DMS53 (cell line): ENCODE measurements around the gene MEGF9.

Experiments
- DNase-seq: peaks from one replicate; lab custom pipeline; 2025; lab: John Stamatoyannopoulos, UW

Gene MEGF9

GRCh38 chr9:120730654-120731514 lies 16.6 kb upstream of the MEGF9 start:
- DNase-seq = peak; percentile 93

DNA sequence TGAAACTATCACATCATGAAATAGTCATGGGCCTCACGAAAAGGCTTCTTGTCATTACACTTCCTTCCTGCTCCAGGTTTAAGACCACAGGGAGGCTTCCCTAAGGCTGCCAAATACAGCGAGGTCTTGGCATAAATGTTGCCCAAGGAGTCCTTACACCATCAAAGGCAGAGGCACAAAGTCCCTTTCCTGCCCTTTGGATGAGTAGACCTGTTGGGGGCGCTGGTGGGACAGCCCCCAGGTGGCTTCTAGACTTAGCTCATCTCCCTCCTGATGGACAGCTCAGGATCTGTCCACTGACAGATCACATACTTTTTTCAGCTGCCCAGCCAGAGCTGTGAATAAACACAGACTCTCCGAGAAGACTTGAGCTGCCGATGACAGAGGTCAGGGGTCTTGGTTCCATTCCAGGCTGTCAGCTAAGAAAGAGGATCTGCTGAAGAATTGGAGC lies 15.5 kb upstream of the MEGF9 start:
- DNase-seq = peak; percentile 54

DNA sequence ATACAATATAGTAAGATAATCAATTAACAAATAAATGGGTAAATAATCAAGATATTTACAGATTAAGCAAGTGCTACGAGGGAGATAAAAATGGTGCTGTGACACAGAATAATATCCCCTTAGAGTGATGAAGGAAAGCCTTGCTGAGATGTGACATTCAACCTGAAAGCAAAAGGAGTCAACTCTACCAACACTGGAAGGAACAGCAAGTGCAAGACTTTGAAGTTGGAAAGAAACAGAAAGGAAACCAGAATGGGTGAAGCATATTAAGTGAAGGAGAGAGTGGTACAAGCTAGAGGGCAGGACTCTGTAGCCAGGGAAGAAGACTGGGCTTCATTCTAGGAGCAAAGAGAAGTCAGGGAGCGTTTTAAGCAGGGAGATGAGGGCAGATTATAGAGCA lies 12.2 kb upstream of the MEGF9 start:
- no peak for DNase-seq

GRCh38 chr9:120725907-120726306 lies 11.6 kb upstream of the MEGF9 start:
- no peak for DNase-seq

DNA sequence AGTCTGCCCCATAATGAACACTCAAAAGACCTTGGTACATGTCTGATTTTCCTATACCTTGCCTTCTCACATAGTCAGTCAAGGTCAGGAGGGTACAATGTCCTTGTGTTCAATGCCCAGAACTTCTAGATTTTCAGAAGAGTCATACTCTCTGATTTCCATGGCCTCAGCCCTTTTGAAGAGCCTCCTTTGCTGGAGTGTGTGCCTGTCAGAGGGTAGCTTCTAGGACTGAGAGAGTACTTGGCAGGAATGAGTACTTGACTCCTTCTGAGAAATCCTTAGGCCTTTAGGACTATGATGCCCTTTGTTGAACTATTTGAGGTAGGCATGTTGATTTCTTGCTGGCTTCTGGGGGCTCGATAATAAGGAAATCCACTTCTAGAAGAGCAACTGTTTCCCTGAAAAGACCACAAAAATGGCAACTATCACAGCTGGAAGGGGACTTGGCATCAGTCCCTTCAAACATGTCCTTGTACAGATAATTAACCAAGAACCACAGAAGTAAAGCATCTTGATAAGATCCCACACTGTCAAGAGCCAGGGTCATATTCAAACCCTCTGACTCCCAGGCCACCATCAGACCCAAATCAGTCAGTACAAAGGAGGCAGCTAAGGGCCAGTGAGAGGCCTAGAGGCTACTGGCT lies 10.6 kb upstream of the MEGF9 start:
- DNase-seq = no peak

GRCh38 chr9:120723565-120723964 lies 9.3 kb upstream of the MEGF9 start:
- no peak for DNase-seq

GRCh38 chr9:120720404-120720803 lies 6.1 kb upstream of the MEGF9 start:
- no peak for DNase-seq

- no peak for DNase-seq
These were observed 4.0 kb upstream of the MEGF9 start for GRCh38 chr9:120718316-120718715.

DNA sequence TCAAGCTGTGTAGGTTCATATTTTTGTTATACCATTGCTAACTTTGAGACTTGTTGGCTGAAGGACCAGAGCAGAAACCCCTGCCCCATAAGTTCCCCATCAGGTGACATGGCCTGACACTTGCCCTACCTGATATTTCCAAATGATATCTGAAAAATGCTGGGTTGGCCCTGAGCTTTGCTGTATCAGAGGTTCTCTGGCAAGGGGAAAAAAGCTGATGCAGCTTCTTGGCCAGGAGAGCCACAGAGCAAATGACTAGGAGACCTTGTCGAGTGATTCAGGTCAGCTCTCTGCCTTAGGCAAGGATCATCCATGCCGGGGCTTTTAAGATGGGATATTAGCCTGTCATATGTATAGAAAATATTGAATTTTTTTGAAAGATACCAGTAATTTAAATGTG lies 2.9 kb upstream of the MEGF9 start:
- DNase-seq = no peak

- no peak for DNase-seq
These were observed 2.2 kb upstream of the MEGF9 start for GRCh38 chr9:120716483-120716882.

DNA sequence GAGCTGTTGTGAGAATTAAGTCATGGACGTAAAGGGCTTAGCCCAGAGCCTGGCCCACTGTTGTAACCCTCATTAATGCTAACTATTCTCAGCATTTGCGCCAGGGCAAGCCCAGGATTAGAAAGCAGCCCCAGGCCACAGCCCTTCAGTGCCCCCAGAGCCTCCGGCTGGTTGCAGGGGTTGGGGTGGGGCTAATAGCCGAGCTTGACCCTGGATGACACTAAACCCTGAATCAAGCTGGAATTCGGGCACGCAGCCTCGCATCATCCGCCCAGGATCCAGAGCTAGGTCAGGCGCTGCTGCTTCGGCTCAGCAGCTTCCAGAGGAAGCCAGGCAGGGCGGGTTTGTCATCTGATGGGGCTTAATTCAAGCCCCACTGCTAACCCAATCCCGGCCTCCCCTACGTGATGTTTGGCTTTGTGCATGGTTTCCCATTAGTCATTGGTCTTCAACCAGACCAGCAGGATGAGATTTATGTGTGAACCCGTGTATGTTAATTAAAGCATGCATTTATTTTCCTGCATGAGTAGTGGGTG lies 1.2 kb upstream of the MEGF9 start:
- DNase-seq = peak; percentile 41

- peak; percentile 65 for DNase-seq
These were observed 647 bp upstream of the MEGF9 start for GRCh38 chr9:120714846-120715388.

GRCh38 chr9:120713257-120714087 lies 798 bp downstream of the MEGF9 start:
- DNase-seq = peak; percentile 63

- DNase-seq = peak; percentile 49
These were observed 1.7 kb downstream of the MEGF9 start for GRCh38 chr9:120712539-120713031.

DNA sequence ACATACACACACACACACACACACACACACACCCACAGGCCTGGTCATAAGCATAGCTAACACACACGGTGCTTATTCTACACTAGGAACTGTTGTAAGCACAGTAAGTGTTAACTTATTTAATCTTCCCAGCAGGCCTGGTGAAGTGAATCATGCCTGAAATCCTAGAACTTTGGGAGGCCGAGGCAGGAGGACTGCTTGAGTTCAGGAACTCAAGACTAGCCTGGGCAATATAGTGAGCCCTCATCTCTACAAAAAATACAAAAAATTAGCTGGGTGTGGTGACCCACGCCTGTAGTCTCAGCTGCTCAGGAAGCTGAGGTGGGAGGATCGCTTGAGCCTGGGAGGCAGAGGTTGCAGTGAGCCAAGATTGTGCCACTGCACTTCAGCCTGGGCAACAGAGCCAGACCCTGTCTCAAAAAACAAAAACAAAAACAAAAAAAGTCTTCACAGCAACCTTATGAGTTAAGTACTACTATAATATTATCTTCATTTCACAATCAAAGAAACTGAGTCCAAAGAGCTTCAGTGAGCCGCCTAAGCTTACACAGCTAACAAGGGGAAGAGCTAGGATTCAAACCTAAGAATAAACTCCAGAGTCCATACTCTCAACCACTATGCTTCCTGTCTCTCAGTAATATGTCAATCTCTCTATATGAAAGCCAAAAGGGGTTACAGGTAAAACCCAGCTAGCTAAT lies 2.3 kb downstream of the MEGF9 start:
- DNase-seq = peak; percentile 52

DNA sequence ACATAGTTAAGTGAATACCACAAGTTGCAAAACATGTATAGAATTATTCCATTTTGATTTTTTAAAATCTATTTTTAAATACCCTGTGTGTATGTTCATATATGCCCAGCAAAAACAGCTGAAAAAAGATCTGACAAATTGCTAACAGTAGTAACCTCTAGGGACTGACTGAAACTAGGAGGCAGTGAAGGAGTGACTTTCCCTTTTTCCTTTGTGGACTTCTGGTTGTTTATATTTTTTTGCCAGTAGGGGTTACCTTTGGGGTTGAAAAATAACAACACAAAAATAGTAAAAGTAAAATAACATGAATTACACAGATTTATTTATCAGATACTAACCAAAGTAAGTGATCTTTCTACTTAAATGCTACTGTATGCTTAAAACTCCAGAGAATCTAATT lies 2.9 kb downstream of the MEGF9 start:
- peak; percentile 36 for DNase-seq

DNA sequence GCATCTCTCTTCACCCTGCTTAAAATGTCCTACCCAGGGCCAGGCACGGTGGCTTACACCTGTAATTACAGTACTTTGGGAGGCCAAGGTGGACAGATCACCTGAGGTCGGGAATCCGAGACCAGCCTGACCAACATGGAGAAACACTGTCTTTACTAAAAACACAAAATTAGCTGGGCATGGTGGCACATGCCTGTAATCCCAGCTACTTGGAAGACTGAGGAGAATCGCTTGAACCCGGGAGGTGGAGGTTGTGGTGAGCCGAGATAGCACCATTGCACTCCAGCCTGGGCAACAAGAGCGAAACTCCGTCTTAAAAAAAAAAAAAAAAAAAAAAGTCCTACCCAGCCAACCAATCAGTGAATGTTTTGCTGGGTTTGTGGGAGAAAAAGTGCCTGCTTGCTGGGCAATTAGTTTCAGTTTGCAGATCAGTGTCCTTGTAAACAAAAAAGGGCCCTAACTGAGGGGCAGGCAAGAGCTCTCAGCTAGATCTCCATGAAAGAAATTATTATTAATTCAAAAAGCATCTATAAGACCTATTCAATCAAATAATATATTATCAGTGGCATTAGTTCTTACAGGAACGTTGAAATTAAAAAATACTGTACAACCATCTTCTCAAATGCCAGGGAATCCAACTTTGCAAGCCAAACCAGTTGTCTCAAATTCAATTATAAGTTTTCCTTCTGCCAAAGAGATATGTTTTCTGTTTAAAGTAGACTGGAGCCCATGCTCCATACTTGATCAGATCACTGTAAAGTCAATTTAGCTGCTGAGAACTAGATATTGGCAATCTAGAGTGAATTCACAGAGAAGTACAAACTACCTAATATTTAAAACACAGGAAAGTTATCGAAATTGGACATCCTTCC lies 3.9 kb downstream of the MEGF9 start:
- peak; percentile 81 for DNase-seq

DNA sequence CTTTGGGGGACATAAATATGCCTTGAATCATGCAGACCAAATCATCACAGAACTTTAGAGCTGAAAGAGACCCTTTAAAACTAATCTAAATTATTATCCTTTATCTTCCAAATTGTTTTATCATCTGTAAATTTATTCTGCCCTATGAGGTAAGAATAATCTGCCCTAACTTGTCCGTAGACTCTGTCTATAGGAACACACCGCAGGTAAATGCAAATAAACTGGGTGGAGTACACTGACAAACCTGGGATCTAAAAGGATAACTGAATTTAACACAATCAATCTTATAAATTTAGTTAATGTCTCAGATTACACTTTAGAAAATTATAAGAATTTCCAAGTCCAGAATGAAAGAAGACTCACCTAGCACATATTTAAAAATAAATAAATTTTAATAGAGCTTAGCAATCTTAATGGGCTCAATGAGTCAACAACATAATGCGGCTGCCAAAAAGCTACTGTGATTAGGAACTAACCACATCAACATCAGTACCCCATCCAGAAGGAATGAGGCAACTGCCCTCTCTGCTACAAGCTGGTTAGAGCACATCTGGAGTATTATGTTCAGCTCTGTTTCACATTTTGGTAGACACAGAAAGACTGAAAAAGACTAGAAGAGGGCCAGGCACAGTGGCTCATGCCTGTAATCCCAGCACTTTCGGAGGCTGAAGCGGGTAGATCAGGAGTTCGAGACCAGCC lies 5.6 kb downstream of the MEGF9 start:
- no peak for DNase-seq

GRCh38 chr9:120707170-120707569 lies 7.1 kb downstream of the MEGF9 start:
- no peak for DNase-seq

DNA sequence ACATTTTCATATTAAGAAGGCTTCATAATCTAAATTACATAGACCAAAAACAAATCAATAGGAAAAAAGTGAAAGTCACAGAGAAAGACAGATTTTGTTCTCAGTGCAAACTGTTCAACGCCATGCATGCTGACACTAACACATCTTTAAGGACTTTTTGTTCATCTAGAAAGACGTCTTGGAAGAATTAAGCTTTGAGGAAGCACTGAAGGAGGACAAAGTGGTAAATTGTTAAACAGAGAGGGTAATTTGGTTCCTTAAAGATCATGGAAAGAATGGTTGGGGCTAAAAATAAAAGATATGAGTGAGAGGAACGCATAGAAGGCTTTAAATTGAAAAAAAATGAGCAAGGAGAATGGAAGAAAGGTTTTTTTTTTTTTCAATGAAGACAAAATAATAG lies 9.1 kb downstream of the MEGF9 start:
- no peak for DNase-seq
